ENCODE data around the gene NOTCH3.

The NOTCH3 gene

DNA sequence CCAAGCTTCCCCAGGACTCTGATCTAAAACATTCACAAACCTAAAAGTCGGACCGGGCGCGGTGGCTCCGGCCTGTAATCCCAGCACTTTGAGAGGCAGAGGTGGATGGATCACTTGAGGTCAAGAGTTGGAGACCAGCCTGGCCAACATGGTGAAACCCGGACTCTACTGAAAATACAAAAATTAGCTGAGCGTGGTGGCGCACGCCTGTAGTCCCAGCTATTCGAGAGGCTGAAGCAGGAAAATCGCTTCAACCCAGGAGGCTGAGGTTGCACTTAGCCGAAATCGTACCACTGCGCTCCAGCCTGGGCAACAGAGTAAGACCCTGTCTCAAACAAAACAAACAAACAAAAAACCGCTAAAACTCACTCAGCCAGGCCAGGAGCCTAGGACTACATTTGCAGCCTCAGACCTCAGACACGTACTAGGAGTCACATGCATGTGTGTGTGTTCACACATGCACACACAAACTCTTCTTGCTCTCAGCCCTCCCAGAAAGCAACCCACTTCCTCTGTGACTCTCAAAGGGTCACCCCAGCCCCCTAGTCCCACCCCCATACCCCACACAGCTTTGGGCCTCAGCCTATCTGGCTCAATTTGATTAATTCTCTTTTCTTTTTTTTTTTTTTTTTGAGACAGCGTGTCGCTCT, 704 bp upstream of the NOTCH3 start:
- H3K36me3 ChIP-seq (ENCODE audit: control insufficient read depth, insufficient read depth, low read length, severe bottlenecking) = no peaks in the 10 kb centered on the region
- no peaks in the 10 kb centered on the region for H3K4me1 ChIP-seq (ENCODE audit: control insufficient read depth, insufficient read depth, low read length)
- H3K4me3 ChIP-seq (ENCODE audit: low read length) = peak overlapping the region; percentile 59
- no peaks in the 10 kb centered on the region for H3K9me3 ChIP-seq (ENCODE audit: control insufficient read depth, low read length)
- no peak for DNase-seq (ENCODE audit: low read depth)
- H3K27me3 ChIP-seq (replicated peaks; ENCODE audit: control insufficient read depth, insufficient read depth, low read length) = no peaks in the 10 kb centered on the region
- H3K9ac ChIP-seq (ENCODE audit: low read length) = peak overlapping the region; percentile 46

DNA sequence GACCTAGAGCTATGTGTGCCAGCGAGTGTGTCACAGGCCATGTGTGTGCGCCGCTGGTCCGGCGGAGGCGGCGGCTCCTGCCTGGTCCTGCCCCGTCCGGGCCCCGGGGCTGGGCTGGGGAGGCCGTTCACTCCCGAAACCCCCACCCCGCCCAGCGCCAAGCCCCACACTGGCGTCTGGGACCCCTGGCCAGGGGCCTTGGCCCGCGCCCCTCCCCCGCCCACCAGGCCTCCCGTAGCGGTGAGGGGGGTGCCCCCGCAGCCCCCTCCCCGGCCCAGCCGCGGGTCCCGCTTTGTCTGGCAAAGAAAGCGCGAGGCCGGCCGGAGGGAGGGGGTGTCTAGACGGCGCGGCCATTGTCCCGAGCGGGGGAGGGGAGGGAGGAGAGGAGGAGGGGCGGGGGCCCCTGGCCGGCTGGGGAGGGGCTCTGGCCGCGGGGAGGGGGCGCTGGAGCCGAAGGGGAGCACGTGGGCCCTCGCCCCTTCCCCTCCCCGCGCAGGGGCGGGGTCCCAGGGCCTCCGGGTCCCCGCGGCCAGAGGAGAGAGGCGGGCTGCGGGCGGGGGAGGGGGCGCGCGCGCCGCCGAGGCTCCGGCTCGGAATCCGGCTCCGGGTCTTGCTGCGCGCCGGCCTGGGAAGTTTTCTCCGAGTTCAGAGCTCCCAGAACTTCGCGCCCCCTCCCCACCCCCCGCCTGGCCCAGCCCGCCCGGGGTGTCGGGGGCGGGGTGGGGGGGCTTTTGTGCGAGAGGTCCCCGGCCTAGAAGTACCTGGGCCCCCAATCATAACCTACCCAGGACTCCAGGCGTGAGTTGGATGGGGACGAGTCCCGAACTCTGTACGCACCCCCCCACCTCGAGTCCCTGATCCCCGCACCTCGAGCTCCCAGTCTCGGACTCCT, 888 bp downstream of the NOTCH3 start:
- peak; percentile 76 for DNase-seq (ENCODE audit: low read depth)
- peaks cover 3% of the 10 kb centered on the region for H3K4me1 ChIP-seq (ENCODE audit: control insufficient read depth, insufficient read depth, low read length)

DNA sequence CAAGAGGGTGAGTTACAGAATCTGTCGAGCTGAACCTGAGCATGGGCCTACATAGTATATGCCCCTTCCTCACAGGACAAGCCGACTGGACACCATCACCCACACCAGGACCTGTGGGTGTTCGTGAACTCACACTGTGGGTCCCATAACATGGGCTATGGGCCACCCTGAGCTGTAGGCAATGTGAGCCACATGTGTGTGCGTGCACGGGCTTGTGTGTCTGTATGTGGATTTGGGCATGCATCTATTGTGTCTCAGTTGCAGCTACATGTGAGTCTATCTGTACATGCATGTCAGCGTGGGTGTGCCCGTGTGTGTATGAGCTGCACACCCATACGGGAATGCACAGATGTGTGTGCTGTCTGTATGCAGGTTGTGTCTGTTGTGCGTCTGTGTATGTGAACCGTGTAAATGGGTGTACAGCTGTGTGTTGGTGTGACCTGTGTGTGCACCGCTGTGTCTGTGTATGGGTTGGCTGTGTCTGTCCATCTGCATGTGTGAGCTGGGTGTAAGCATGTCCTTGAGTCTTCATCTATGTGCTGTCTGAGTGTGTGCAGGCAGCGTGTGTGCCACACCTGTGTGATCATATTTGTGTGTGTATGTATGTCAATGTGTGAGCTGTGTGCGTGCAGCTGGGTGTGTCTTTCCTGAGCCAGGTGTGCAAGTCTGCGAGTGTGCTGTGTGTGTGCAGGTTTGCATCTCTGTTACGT, 1.7 kb downstream of the NOTCH3 start:
- Histone ChIP-seq H3K4me3 (ENCODE audit: low read length) (peak overlapping the region; percentile 8), H3K9me3 (ENCODE audit: control insufficient read depth, low read length) (no peaks in the 10 kb centered on the region), H3K36me3 (ENCODE audit: control insufficient read depth, insufficient read depth, low read length, severe bottlenecking) (no peaks in the 10 kb centered on the region), H3K4me1 (ENCODE audit: control insufficient read depth, insufficient read depth, low read length) (peaks cover 5% of the 10 kb centered on the region), H3K27me3 (replicated peaks; ENCODE audit: control insufficient read depth, insufficient read depth, low read length) (no peaks in the 10 kb centered on the region), H3K9ac (ENCODE audit: low read length) (no peak overlapping the region)
- no peak for DNase-seq (ENCODE audit: low read depth)

More for the DNA sequence above, 888 bp downstream of the NOTCH3 start:
- Histone ChIP-seq H3K9me3 (ENCODE audit: control insufficient read depth, low read length) (no peaks in the 10 kb centered on the region), H3K9ac (ENCODE audit: low read length) (peak overlapping the region; percentile 85), H3K27me3 (replicated peaks; ENCODE audit: control insufficient read depth, insufficient read depth, low read length) (no peaks in the 10 kb centered on the region), H3K36me3 (ENCODE audit: control insufficient read depth, insufficient read depth, low read length, severe bottlenecking) (no peaks in the 10 kb centered on the region), H3K4me3 (ENCODE audit: low read length) (peak overlapping the region; percentile 85)

DNA sequence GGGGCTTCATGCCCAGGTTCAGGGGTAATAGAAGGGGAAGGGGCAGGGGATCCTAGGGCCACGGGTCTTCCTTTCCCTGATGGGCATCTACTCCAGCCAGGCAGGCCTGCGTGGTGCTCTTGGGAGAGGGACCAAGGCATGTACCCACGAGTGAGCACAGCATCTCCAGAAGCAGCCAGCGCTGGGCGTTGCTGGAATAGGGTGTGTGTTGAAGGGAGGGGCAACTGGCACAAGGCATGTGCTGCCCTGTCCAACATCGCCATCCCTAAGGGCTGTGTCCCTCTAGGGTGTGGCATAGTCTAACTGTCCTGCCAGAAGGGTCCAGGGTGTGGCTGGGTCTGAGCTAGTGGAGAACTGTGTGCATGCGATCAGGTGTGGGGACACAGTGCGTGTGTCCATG, 2.9 kb downstream of the NOTCH3 start:
- Histone ChIP-seq H3K9ac (ENCODE audit: low read length) (no peak overlapping the region), H3K4me3 (ENCODE audit: low read length) (no peak overlapping the region), H3K36me3 (ENCODE audit: control insufficient read depth, insufficient read depth, low read length, severe bottlenecking) (no peaks in the 10 kb centered on the region), H3K27me3 (replicated peaks; ENCODE audit: control insufficient read depth, insufficient read depth, low read length) (no peaks in the 10 kb centered on the region), H3K4me1 (ENCODE audit: control insufficient read depth, insufficient read depth, low read length) (peaks cover 5% of the 10 kb centered on the region), H3K9me3 (ENCODE audit: control insufficient read depth, low read length) (no peaks in the 10 kb centered on the region)
- no peak for DNase-seq (ENCODE audit: low read depth)

DNA sequence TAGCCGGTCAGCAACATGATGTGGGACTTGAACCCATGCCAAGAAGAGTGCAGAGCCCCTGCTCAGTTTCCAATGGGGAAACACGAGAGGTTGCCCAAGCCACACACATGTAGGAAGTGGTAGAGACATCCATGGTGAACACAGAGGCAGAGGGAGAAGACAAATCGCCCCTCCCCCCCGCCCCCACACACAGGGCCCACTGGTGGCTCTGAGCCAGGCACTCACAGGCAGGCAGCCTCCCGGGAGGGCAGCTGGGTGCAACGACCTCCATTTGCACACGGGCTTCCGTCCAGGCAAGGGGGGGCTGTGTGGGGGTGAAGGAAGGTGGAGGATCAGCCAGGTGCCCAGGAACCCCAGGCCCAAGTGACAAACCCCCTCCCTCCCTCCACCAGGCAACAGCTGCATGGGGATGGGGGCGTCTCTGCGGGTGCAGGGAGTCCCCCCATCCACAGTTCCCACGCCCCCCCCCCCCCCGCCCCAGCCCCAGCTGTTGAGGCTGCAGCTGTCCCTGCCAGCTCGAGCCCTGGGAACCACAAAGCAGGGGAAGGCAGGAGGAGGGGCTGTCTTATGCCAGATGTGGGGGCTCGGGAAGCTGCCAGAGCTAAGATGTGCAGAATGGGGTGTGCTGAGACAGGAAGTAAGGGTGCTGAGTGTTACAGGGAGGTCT, 3.4 kb downstream of the NOTCH3 start:
- H3K9me3 ChIP-seq (ENCODE audit: control insufficient read depth, low read length) = no peaks in the 10 kb centered on the region
- H3K9ac ChIP-seq (ENCODE audit: low read length) = no peak overlapping the region
- DNase-seq (ENCODE audit: low read depth) = no peak
- H3K4me3 ChIP-seq (ENCODE audit: low read length) = no peak overlapping the region
- no peaks in the 10 kb centered on the region for H3K36me3 ChIP-seq (ENCODE audit: control insufficient read depth, insufficient read depth, low read length, severe bottlenecking)
- H3K4me1 ChIP-seq (ENCODE audit: control insufficient read depth, insufficient read depth, low read length) = peaks cover 5% of the 10 kb centered on the region
- no peaks in the 10 kb centered on the region for H3K27me3 ChIP-seq (replicated peaks; ENCODE audit: control insufficient read depth, insufficient read depth, low read length)

DNA sequence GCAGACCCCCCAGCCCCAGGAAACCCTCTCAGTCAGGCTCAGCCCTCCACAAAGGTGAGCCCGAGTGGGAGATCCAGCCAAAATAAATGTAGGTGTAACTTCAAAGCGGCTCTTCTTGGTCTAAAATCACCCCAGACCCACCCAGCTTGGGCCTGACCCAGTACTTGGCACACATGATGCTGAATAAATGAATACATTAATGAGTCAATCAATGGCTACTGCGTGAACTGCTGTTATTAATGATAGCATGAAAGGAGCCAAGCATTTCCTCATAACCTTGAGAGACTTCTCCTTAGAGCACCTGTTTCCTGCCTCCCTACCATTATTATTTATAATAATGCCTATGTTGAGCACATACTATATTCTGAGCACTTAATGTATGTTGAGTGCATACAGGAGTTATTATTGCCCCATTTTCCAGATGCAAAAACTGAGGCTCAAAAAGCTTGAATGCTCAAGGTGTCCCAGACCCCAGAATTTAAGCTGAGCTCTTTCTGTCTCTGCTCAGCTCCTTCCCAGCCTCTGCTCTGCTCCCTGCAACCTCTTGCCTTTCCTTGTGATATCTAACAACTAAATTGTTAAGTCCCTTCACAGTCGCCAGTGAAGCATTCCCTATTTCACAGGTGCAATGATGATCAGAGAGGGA, 4.3 kb downstream of the NOTCH3 start:
- Histone ChIP-seq H3K27me3 (replicated peaks; ENCODE audit: control insufficient read depth, insufficient read depth, low read length) (no peaks in the 10 kb centered on the region), H3K36me3 (ENCODE audit: control insufficient read depth, insufficient read depth, low read length, severe bottlenecking) (peaks cover 4% of the 10 kb centered on the region), H3K4me3 (ENCODE audit: low read length) (no peak overlapping the region), H3K9me3 (ENCODE audit: control insufficient read depth, low read length) (no peaks in the 10 kb centered on the region), H3K4me1 (ENCODE audit: control insufficient read depth, insufficient read depth, low read length) (peaks cover 5% of the 10 kb centered on the region), H3K9ac (ENCODE audit: low read length) (no peak overlapping the region)
- no peak for DNase-seq (ENCODE audit: low read depth)

DNA sequence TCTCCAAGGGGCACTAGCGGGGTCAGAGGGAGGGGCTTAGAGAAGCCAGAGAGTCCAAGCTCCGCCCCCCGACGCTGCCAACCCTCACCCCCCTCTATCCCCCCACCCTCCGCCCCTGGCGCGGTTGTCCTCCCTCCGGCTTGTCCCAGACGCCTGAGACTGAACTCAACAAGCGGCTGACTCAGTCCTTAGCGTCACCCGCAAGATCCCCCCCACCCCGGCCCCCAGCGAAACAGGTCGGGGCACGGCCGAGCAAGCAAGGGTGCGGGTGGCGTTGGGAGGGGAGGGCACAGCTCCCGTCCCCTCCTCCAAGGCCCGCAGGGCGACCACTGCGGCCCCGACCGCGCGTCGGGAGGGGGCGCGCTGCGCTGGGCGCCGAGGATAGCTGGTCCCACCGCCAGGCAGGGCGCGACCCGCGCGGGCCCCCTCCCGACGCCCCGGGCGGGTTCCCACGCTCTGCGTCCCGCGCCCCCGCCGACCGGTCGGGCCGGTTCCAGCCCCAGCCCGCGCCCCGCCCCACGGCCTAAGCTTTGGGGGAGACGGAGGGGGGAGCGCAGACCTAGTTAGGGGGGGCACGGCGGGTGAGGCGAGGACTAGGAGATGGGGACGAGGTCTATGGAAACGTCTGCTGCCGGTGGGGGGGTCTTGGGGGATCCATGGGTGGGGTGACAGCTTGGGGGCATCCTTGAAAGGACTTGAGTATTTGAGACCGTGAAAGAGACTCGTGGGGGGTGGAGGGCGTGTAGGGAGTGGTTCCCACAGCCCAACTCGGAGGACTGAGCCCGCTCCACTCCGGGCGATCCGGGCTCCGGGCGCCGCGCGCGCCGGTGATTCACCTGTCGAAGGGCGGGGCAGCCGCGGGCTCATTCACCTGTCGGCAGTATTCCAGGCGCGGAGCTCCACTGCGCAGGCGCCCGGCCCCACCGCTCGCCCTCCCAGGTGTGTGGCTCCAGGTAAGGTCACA, 5.1 kb downstream of the NOTCH3 start:
- peak; percentile 76 for DNase-seq (ENCODE audit: low read depth)
- peaks cover 5% of the 10 kb centered on the region for H3K4me1 ChIP-seq (ENCODE audit: control insufficient read depth, insufficient read depth, low read length)
- peak overlapping the region; percentile 56 for H3K4me3 ChIP-seq (ENCODE audit: low read length)
- no peak overlapping the region for H3K9ac ChIP-seq (ENCODE audit: low read length)
- peaks cover 9% of the 10 kb centered on the region for H3K36me3 ChIP-seq (ENCODE audit: control insufficient read depth, insufficient read depth, low read length, severe bottlenecking)
- no peaks in the 10 kb centered on the region for H3K9me3 ChIP-seq (ENCODE audit: control insufficient read depth, low read length)
- H3K27me3 ChIP-seq (replicated peaks; ENCODE audit: control insufficient read depth, insufficient read depth, low read length) = no peaks in the 10 kb centered on the region

DNA sequence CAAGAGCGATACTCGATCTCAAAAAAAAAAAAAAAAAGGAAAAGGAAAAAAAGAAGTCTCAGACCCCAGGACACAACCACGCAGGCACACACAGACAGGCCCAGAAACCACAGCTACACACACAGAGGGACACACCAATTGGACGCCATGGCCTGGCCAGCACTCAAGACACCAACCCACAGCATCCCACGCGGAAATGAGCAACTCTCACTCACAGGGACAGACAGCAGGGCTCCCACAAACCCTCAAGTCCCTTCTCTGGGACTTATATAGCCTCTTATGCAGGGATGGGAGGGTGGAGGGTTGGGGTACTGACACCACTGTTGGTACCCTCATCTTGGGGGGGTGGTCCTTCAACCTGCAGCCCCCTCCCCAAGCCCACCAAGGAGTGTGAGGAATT, 5.9 kb downstream of the NOTCH3 start:
- Histone ChIP-seq H3K36me3 (ENCODE audit: control insufficient read depth, insufficient read depth, low read length, severe bottlenecking) (peaks cover 12% of the 10 kb centered on the region), H3K27me3 (replicated peaks; ENCODE audit: control insufficient read depth, insufficient read depth, low read length) (no peaks in the 10 kb centered on the region), H3K4me3 (ENCODE audit: low read length) (no peak overlapping the region), H3K9ac (ENCODE audit: low read length) (peak overlapping the region; percentile 5), H3K4me1 (ENCODE audit: control insufficient read depth, insufficient read depth, low read length) (peaks cover 5% of the 10 kb centered on the region), H3K9me3 (ENCODE audit: control insufficient read depth, low read length) (no peaks in the 10 kb centered on the region)
- no peak for DNase-seq (ENCODE audit: low read depth)

DNA sequence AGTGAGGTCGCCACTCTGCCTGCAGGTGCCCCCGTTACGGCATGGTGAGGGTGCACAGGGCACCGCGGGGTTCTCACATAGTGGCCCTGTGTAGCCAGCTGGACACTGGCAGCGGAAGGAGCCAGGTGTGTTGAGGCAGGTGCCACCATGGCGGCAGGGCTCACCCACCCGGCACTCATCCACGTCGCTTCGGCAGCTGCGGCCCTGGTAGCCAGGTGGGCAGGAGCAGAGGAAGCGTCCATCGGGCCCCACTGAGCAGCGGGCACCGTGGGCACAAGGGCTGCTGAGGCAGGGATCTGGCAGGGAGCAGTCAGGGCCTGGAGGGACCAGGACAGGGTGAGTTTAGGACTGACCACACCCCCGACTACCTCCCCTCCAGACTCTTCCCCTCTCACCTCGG, 8.8 kb downstream of the NOTCH3 start:
- peaks cover 14% of the 10 kb centered on the region for H3K36me3 ChIP-seq (ENCODE audit: control insufficient read depth, insufficient read depth, low read length, severe bottlenecking)
- H3K4me1 ChIP-seq (ENCODE audit: control insufficient read depth, insufficient read depth, low read length) = peaks cover 5% of the 10 kb centered on the region
- no peak overlapping the region for H3K9ac ChIP-seq (ENCODE audit: low read length)
- H3K4me3 ChIP-seq (ENCODE audit: low read length) = no peak overlapping the region
- no peak for DNase-seq (ENCODE audit: low read depth)
- no peaks in the 10 kb centered on the region for H3K9me3 ChIP-seq (ENCODE audit: control insufficient read depth, low read length)
- H3K27me3 ChIP-seq (replicated peaks; ENCODE audit: control insufficient read depth, insufficient read depth, low read length) = no peaks in the 10 kb centered on the region

DNA sequence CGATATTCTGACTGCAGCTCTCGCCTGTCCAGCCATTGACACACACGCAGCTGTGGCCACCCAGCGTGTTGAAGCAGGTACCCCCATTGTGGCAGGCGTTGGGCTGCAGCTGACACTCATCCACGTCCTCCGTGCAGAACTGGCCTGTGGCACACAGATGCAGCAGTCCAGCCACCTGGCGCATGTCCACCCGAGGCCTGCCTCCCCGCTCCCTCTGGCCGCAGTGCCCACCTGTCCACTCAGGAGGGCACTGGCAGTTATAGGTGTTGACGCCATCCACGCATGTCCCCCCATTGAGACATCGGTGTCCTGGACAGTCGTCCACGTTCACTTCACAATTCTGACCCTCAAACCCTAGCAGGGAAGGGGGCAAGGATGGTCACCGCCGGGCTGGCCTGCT, 9.3 kb downstream of the NOTCH3 start:
- Histone ChIP-seq H3K4me3 (ENCODE audit: low read length) (no peak overlapping the region), H3K9me3 (ENCODE audit: control insufficient read depth, low read length) (no peaks in the 10 kb centered on the region), H3K9ac (ENCODE audit: low read length) (no peak overlapping the region), H3K4me1 (ENCODE audit: control insufficient read depth, insufficient read depth, low read length) (peaks cover 5% of the 10 kb centered on the region), H3K27me3 (replicated peaks; ENCODE audit: control insufficient read depth, insufficient read depth, low read length) (no peaks in the 10 kb centered on the region), H3K36me3 (ENCODE audit: control insufficient read depth, insufficient read depth, low read length, severe bottlenecking) (peaks cover 18% of the 10 kb centered on the region)
- DNase-seq (ENCODE audit: low read depth) = no peak
